GM18526 (cell line): ENCODE data around the gene SLC6A11.

Source experiments
- POLR2A ChIP-seq: IDR thresholded peaks from 3 replicates; pipeline ENCODE4 v1.6.1; 2011; ENCODE audit not compliant: insufficient read length; ENCODE audit errors: extremely low read depth

The SLC6A11 gene

GRCh38 chr3:10816019-10816862, at the start of gene SLC6A11:
SLC6A11 (plus strand) TSS chr3:10816228; CDS start chr3:10816266, 38 bp downstream.
- no peak for TF ChIP-seq POLR2A

GRCh38 chr3:10768708-10769394, 47.2 kb upstream of the SLC6A11 start:
- no peak for TF ChIP-seq POLR2A

- no peak for TF ChIP-seq POLR2A
Measured at GRCh38 chr3:10770547-10770946, 45.5 kb upstream of the SLC6A11 start.

GRCh38 chr3:10770981-10771380, 45.0 kb upstream of the SLC6A11 start:
- no peak for TF ChIP-seq POLR2A

GRCh38 chr3:10771486-10772270, 44.4 kb upstream of the SLC6A11 start:
- no peak for TF ChIP-seq POLR2A

- no peak for TF ChIP-seq POLR2A
Measured at GRCh38 chr3:10772271-10773161, 43.5 kb upstream of the SLC6A11 start.

GRCh38 chr3:10774129-10774670, 41.8 kb upstream of the SLC6A11 start:
- no peak for TF ChIP-seq POLR2A

GRCh38 chr3:10774825-10775224, 41.2 kb upstream of the SLC6A11 start:
- no peak for TF ChIP-seq POLR2A

- TF ChIP-seq POLR2A = no peak
Measured at GRCh38 chr3:10775259-10775658, 40.8 kb upstream of the SLC6A11 start.

- no peak for TF ChIP-seq POLR2A
Measured at GRCh38 chr3:10775828-10776227, 40.2 kb upstream of the SLC6A11 start.

GRCh38 chr3:10777627-10778026, 38.4 kb upstream of the SLC6A11 start:
- no peak for TF ChIP-seq POLR2A

GRCh38 chr3:10778492-10779292, 37.3 kb upstream of the SLC6A11 start:
- TF ChIP-seq POLR2A = no peak

GRCh38 chr3:10779293-10779805, 36.7 kb upstream of the SLC6A11 start:
- TF ChIP-seq POLR2A = no peak
